ENCODE results near the gene FAM118B.

GRCh38 chr11:126185259-126186024 is 26.1 kb upstream of the FAM118B start:
- TF ChIP-seq, protein P1, sequence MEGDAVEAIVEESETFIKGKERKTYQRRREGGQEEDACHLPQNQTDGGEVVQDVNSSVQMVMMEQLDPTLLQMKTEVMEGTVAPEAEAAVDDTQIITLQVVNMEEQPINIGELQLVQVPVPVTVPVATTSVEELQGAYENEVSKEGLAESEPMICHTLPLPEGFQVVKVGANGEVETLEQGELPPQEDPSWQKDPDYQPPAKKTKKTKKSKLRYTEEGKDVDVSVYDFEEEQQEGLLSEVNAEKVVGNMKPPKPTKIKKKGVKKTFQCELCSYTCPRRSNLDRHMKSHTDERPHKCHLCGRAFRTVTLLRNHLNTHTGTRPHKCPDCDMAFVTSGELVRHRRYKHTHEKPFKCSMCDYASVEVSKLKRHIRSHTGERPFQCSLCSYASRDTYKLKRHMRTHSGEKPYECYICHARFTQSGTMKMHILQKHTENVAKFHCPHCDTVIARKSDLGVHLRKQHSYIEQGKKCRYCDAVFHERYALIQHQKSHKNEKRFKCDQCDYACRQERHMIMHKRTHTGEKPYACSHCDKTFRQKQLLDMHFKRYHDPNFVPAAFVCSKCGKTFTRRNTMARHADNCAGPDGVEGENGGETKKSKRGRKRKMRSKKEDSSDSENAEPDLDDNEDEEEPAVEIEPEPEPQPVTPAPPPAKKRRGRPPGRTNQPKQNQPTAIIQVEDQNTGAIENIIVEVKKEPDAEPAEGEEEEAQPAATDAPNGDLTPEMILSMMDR (IDR thresholded peaks at IDR 0.05; ENCODE audit: insufficient read depth, low read length): no peak
- TF ChIP-seq POLR2AphosphoS5 (IDR thresholded peaks at IDR 0.05; ENCODE audit: low read depth) (no peak), GABPA (IDR thresholded peaks at IDR 0.05; ENCODE audit: low read depth) (no peak), REST (IDR thresholded peaks at IDR 0.05; ENCODE audit: insufficient replicate concordance, low read depth) (no peak)
